Astrocyte of the spinal cord (primary cell): Measurements from ENCODE around the gene PLD2.

Source experiments
- DNase-seq: peaks from one replicate; pipeline ENCODE4 v3.0.0; 2011; ENCODE audit warnings: low read depth, low spot score
- H3K4me3 ChIP-seq: 2 replicates; pipeline ENCODE4 v1.5.1; 2011; ENCODE audit warnings: low read depth, mild to moderate bottlenecking, low read length, moderate library complexity
- CTCF ChIP-seq: IDR thresholded peaks from 2 replicates; pipeline ENCODE4 v1.5.1; 2012; ENCODE audit warnings: low read depth, mild to moderate bottlenecking, low read length, inconsistent platforms
- in situ Hi-C: cut with HindIII; loops from 2 replicates; pipeline ENCODE4 v1.10.0; 2017; ENCODE audit warnings: low sequenced_read_pairs

The PLD2 gene

GRCh38 chr17:4789951-4790704 lies 16.8 kb upstream of the PLD2 start:
- peak; percentile 92 for DNase-seq
- in situ Hi-C loops = no loop called here
- peak overlapping the region; percentile 57 for H3K4me3 ChIP-seq
- TF ChIP-seq CTCF = peak; percentile 56

GRCh38 chr17:4790705-4791088 lies 16.3 kb upstream of the PLD2 start:
- no peak for DNase-seq
- TF ChIP-seq CTCF = no peak
- in situ Hi-C loops = no loop called here
- H3K4me3 ChIP-seq = peak overlapping the region; percentile 57

GRCh38 chr17:4795168-4795567 lies 11.8 kb upstream of the PLD2 start:
- no peak for TF ChIP-seq CTCF
- in situ Hi-C loops = no loop called here
- no peak for DNase-seq
- H3K4me3 ChIP-seq = no peak overlapping the region

- peak; percentile 48 for DNase-seq
- in situ Hi-C loops = no loop called here
- H3K4me3 ChIP-seq = peak overlapping the region; percentile 84
- TF ChIP-seq CTCF = no peak
Measured at GRCh38 chr17:4796552-4796920, 10.4 kb upstream of the PLD2 start.

- DNase-seq = no peak
- TF ChIP-seq CTCF = no peak
- no peak overlapping the region for H3K4me3 ChIP-seq
- in situ Hi-C loops = no loop called here
Measured at GRCh38 chr17:4800462-4801196, 6.3 kb upstream of the PLD2 start.

- TF ChIP-seq CTCF = no peak
Measured at GRCh38 chr17:4802228-4802627, 4.7 kb upstream of the PLD2 start, which contains the start of gene C17orf114. TSS of gene C17orf114 (minus strand) at chr17:4802328.

More at GRCh38 chr17:4802228-4802627, 4.7 kb upstream of the PLD2 start, which contains the start of gene C17orf114:
- in situ Hi-C loops = no loop called here
- DNase-seq = no peak
- no peak within 1 kb of the TSS for H3K4me3 ChIP-seq
